T-helper 2 cell treated with Interferon-gamma antibody and Interleukin-4, amounts not matched to agents 5 μg/mL and 100 μg/mL, for 36 hours (primary cell): ENCODE results near the gene IYD.
A peak's percentile ranks its signal among the peaks of the same experiment; 100 is the strongest.

Source experiments
- DNase-seq: peaks from one replicate; pipeline ENCODE4 v3.0.0; 2021; ENCODE audit warnings: low spot score
- H3K27ac Mint-ChIP-seq: one replicate; pipeline ENCODE4 v1.8.0; 2021; ENCODE audit warnings: mild to moderate bottlenecking, mixed read lengths
- H3K27me3 Mint-ChIP-seq: one replicate; pipeline ENCODE4 v1.8.0; 2021; ENCODE audit warnings: low read depth, mixed read lengths
- H3K36me3 Mint-ChIP-seq: one replicate; pipeline ENCODE4 v1.8.0; 2021; ENCODE audit warnings: low read depth, mixed read lengths
- H3K4me1 Mint-ChIP-seq: one replicate; pipeline ENCODE4 v1.8.0; 2021; ENCODE audit warnings: low read depth, mixed read lengths
- H3K4me3 Mint-ChIP-seq: one replicate; pipeline ENCODE4 v1.8.0; 2022; ENCODE audit warnings: mild to moderate bottlenecking, moderate library complexity, mixed read lengths
- H3K9me3 Mint-ChIP-seq: one replicate; pipeline ENCODE4 v1.8.0; 2021; ENCODE audit warnings: mixed read lengths

The IYD gene, protein sequence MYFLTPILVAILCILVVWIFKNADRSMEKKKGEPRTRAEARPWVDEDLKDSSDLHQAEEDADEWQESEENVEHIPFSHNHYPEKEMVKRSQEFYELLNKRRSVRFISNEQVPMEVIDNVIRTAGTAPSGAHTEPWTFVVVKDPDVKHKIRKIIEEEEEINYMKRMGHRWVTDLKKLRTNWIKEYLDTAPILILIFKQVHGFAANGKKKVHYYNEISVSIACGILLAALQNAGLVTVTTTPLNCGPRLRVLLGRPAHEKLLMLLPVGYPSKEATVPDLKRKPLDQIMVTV

DNA sequence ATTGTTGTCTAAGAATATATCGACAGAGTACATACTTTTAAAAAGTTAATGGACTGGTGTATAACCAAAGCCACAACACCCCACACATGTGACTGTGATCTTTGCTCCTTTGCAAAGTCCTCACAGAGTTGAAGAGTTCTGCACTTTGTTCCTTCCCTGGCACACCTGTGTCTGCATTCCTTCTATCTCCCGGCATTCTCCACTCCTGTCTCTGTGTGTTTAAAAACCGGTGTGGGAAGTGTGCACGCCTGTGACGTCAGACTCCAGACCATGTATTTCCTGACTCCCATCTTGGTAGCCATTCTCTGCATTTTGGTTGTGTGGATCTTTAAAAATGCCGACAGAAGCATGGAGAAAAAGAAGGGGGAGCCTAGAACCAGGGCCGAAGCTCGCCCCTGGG, at the start of gene IYD:
IYD (plus strand) TSS at position 251 of the 400 bp plus-strand sequence; CDS start at position 271, 20 bp downstream.
- H3K9me3 Mint-ChIP-seq = no peaks in the 10 kb centered on the region
- H3K4me3 Mint-ChIP-seq = no peak within 1 kb of the TSS
- no peaks in the 10 kb centered on the region for H3K4me1 Mint-ChIP-seq
- H3K27ac Mint-ChIP-seq = no peak within 1 kb of the TSS
- no peaks in the 10 kb centered on the region for H3K36me3 Mint-ChIP-seq
- peaks cover 9% of the 10 kb centered on the region for H3K27me3 Mint-ChIP-seq
- DNase-seq = no peak

DNA sequence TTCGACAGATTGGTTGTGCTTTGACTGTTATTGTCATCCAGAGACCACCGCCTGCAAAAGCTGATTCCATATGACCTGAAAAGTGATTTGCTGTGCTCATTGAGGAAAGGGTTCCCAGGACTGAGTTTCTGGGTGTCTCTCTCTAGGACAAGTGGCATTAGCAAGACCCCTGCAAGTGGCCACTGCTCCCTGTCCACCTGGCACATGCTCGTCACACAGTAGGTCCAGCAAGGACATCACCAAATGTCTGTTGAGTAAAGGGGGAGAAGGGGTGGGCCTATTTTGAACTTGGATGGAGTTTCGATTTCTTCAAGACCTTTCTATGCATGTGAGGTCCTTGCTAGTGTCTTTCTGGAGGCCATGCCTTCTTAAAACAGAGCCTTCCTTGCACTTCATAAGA, 48.9 kb upstream of the IYD start:
- peaks cover 11% of the 10 kb centered on the region for H3K27me3 Mint-ChIP-seq
- DNase-seq = no peak
- no peaks in the 10 kb centered on the region for H3K36me3 Mint-ChIP-seq
- no peaks in the 10 kb centered on the region for H3K9me3 Mint-ChIP-seq
- H3K4me3 Mint-ChIP-seq = no peak overlapping the region
- H3K27ac Mint-ChIP-seq = no peak overlapping the region
- no peaks in the 10 kb centered on the region for H3K4me1 Mint-ChIP-seq

DNA sequence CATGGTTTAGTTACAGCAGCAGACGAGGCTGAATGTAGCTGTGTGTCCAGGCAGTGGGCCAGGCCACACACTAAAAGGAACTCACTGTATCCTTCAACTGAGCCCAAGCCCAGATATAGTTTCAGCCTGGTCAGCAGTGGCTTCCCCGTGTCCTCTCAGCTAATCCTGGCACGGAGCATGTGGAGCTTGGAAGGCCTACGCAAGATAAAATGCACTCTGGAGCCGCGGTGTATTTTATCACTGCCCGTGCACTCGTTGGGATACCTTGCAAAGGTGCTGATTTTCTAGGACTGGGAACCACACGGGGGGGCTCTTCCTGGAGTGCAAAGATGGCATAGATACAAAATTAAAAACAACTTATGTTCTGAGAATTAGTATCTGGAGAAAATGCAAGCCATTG, 48.4 kb upstream of the IYD start:
- no peaks in the 10 kb centered on the region for H3K36me3 Mint-ChIP-seq
- no peak overlapping the region for H3K4me3 Mint-ChIP-seq
- no peaks in the 10 kb centered on the region for H3K9me3 Mint-ChIP-seq
- peaks cover 11% of the 10 kb centered on the region for H3K27me3 Mint-ChIP-seq
- no peaks in the 10 kb centered on the region for H3K4me1 Mint-ChIP-seq
- no peak overlapping the region for H3K27ac Mint-ChIP-seq
- no peak for DNase-seq

DNA sequence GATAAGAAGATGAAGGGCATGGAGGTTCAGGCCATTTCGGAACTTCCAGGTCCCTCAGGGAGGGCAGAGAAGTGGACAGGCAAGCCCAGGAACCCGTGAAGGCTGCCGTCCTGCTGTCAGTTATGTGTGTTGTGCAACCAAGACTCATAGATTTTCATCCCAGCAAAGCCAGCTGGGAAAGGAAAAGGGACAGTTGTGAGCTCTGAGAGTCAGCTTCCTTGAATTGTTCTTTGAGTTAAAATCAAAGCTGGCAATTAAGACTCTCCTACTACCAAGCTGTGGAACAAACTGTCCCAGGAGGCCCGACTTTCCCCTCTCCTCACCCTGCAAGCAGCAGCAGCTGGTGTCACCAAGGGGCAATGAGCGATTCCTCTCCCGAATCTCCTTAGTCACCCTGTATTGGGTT, 46.3 kb upstream of the IYD start:
- H3K9me3 Mint-ChIP-seq = no peaks in the 10 kb centered on the region
- no peak for DNase-seq
- H3K4me1 Mint-ChIP-seq = no peaks in the 10 kb centered on the region
- no peaks in the 10 kb centered on the region for H3K36me3 Mint-ChIP-seq
- no peak overlapping the region for H3K4me3 Mint-ChIP-seq
- H3K27ac Mint-ChIP-seq = no peak overlapping the region
- H3K27me3 Mint-ChIP-seq = peaks cover 9% of the 10 kb centered on the region

DNA sequence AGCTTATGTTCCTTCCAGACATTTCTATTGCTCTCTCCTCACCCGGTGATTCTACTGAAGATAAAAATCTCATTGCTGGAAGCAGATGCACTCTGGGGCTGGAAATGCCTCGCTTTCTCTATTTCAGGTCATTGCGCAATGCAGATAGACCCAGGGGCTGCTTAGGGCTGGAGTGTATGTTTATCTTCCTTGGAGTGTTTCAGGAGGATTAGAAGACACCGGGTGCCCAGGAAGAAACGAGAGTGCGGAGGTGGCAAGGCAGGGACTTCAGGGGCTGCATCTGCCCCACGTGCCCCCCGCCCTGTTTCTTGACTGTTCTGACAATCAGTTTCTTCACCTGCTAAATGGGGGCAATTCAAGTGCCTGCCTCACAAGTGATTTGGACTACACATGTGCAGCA, 45.6 kb upstream of the IYD start:
- H3K4me3 Mint-ChIP-seq = no peak overlapping the region
- no peak overlapping the region for H3K27ac Mint-ChIP-seq
- peaks cover 13% of the 10 kb centered on the region for H3K27me3 Mint-ChIP-seq
- no peak for DNase-seq
- H3K9me3 Mint-ChIP-seq = no peaks in the 10 kb centered on the region
- no peaks in the 10 kb centered on the region for H3K36me3 Mint-ChIP-seq
- H3K4me1 Mint-ChIP-seq = no peaks in the 10 kb centered on the region

DNA sequence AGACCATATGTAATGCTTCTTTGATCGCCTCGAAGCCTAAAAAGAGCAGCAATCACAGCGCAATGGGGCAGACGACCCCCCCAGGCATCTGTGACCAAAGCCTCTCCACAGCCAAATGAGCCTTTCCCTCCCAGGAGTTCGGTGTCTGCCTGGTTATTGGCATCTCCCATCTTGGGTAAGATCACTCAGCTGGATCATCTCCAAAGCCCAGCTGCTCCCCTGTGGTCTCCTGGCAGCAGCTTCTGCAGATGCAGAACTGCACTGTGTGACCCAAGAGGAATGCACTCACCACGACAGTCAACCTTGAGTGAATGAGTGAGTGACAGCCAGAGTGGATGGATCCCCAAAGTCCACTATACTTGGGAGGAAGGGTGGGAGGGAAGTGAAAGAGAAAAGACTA, 44.8 kb upstream of the IYD start:
- Mint-ChIP-seq H3K9me3 (no peaks in the 10 kb centered on the region), H3K27me3 (peaks cover 14% of the 10 kb centered on the region), H3K36me3 (no peaks in the 10 kb centered on the region), H3K4me1 (no peaks in the 10 kb centered on the region), H3K27ac (no peak overlapping the region), H3K4me3 (no peak overlapping the region)
- no peak for DNase-seq

DNA sequence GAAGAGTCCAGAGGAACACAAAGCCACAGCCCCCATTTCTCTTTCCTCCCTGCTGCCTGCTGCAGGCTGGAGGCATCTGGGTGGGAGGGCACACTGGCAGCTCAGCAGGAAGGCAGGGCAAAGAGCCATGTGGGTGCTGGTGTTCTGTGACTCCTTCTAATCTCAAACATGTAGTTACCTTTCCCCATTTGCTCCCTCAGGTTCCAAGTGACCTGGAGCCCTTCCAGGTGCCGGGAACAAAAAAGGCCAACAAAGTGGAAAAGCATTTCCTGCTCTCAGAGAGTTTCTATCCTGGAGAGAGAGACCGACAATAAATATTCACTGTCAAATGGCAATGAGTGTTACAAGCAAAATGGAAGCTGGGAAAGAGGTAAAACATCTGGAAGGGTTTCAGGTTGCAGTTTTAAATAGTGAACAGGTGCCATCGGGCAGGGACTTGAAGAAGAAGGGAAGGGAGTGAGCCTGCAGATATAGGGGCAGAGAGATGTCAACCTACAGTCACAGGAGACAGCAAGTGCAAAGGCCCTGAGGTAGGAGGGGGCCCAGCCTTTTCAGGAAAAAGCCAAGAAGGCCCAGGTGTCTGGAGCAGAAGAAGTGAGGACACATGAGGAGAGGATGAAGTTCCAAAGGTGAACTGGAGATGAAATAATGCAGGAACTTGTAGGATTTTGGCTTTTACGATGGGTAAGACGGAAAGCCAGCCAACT, 43.6 kb upstream of the IYD start:
- Mint-ChIP-seq H3K27ac (no peak overlapping the region), H3K27me3 (peaks cover 13% of the 10 kb centered on the region), H3K4me3 (no peak overlapping the region), H3K4me1 (no peaks in the 10 kb centered on the region), H3K9me3 (no peaks in the 10 kb centered on the region), H3K36me3 (no peaks in the 10 kb centered on the region)
- no peak for DNase-seq

DNA sequence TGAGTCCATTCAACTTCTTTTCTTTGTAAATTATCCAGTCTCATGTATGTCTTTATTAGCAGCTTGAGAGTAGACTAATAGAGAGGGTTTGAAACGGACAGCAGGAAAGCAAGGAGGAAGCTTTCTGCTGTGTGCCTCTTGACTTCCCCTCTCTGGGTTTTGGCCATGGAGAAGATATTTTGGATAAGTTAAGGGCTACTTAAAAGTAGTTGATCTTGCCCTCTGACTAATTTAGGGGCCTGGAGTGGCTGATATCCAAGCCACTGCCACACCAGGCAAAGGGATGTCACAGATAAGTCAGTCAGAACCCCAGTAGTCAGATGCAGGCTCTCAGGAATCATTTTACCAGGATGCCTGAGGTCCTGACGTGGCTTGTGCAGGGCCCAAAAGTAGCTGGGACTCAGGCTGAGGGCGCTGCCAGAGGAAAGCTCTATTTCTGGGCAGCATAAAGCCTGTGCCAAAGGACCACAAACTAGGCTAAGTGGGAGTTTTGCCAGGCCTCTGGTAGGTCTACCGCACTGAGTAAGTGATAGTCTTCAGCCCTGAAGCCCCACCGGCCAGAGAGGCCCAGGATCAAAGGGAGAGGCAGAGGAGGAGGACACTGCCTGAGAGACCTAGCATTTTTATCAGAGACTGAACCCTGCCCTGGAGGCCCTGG, 41.6 kb upstream of the IYD start:
- Mint-ChIP-seq H3K27ac (no peak overlapping the region), H3K4me3 (no peak overlapping the region), H3K27me3 (peaks cover 11% of the 10 kb centered on the region)

DNA sequence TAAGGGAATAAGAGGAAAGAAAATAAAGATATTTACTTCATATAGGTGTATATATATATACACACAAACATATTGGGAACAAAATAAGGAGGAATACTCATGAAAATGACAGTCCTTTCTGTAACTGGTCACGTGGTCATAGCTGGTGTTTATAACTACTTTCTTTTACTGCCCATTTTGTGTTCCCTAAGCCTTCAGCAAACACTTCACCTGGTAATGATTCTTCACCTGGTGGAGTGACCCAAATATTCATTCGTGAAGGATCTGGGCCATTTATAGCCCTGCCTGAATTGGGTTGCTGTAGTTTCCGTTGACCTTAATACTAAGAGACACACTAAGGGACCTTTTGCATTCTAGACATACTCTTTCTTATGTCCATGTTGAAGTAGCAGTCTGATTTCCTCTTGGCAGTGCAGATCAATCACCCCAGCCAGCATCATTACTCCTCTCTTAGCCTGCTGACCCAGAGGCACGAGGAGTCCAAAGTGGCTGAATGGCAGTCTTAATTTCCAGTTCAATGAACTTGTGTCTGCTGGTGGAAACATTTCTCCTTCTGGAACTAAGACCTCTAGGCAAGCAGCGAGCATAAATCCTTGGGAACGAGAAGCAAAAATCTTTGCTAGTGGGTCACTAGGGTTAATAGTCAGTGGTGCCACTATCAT, 39.9 kb upstream of the IYD start:
- no peaks in the 10 kb centered on the region for H3K36me3 Mint-ChIP-seq
- no peak overlapping the region for H3K27ac Mint-ChIP-seq
- peaks cover 11% of the 10 kb centered on the region for H3K27me3 Mint-ChIP-seq
- DNase-seq = no peak
- no peak overlapping the region for H3K4me3 Mint-ChIP-seq
- no peaks in the 10 kb centered on the region for H3K9me3 Mint-ChIP-seq
- no peaks in the 10 kb centered on the region for H3K4me1 Mint-ChIP-seq

More for the DNA sequence above, 41.6 kb upstream of the IYD start:
- no peak for DNase-seq
- no peaks in the 10 kb centered on the region for H3K36me3 Mint-ChIP-seq
- H3K4me1 Mint-ChIP-seq = no peaks in the 10 kb centered on the region
- no peaks in the 10 kb centered on the region for H3K9me3 Mint-ChIP-seq

DNA sequence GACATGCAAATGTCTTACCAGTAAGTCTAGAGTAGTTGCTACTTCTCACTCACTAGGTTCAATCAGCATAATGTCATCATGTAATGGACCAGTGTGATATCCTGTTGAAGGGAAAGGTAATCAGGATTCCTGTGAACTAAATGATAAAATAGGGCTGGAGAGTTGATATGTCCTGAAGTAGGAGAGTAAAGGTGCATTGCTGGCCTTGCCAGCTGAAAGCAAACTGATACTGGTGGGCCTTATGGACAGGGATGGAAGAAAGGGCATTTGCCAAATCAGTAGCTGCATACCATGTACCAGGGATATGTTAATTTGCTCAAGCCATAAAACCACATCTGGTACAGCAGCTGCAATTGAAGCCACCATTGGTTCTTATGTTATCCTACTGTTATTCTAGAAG, 37.5 kb upstream of the IYD start:
- H3K4me1 Mint-ChIP-seq = no peaks in the 10 kb centered on the region
- H3K36me3 Mint-ChIP-seq = no peaks in the 10 kb centered on the region
- H3K9me3 Mint-ChIP-seq = no peaks in the 10 kb centered on the region
- no peak overlapping the region for H3K27ac Mint-ChIP-seq
- H3K4me3 Mint-ChIP-seq = no peak overlapping the region
- no peak for DNase-seq
- H3K27me3 Mint-ChIP-seq = peaks cover 13% of the 10 kb centered on the region

DNA sequence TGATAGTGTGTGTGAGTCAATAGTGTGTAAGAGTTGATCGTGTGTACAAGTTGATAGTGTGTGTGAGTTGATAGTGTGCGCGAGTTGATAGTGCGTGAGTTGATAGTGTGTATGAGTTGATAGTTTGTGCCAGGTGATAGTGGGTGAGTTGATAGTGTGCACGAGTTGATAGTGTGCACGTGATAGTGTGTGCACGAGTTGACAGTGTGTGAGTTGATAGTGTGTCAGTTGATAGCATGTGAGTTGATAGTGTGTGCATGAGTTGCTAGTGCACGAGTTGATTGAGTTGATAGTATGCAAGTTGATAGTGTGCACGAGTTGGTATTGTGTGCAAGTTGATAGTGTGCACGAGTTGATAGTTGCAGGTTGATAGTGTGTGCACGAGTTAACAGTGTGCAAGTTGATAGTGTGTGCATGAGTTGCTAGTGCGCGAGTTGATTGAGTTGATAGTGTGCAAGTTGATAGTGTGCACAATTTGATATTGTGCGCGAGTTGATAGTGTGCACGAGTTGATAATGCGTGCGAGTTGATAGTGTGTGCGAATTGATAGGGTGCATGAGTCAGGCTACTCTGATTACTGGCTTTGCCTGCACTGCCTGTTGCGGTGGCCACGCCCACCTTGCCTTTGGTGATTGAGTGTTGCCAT, 35.8 kb upstream of the IYD start:
- no peaks in the 10 kb centered on the region for H3K36me3 Mint-ChIP-seq
- H3K27ac Mint-ChIP-seq = no peak overlapping the region
- H3K9me3 Mint-ChIP-seq = no peaks in the 10 kb centered on the region
- no peak overlapping the region for H3K4me3 Mint-ChIP-seq
- H3K27me3 Mint-ChIP-seq = peaks cover 11% of the 10 kb centered on the region
- no peaks in the 10 kb centered on the region for H3K4me1 Mint-ChIP-seq
- DNase-seq = no peak

DNA sequence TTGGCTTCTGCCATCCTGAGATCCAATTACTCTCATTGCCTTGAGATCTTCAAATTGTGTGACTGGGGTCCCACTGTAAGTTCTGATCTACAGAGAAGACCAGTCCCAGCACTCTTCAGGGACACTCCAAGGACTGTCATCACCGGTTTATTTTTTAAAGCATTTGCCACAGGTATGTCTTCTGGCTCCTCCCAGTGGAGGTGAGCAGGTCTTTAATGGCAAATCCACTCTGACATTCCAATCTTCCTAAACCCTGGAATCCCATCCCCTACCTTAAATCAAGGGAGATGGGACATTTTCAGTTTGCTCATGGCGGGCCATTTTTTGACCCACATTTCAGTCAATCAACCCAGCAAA, 35.2 kb upstream of the IYD start:
- H3K36me3 Mint-ChIP-seq = no peaks in the 10 kb centered on the region
- no peak overlapping the region for H3K27ac Mint-ChIP-seq
- no peaks in the 10 kb centered on the region for H3K4me1 Mint-ChIP-seq
- DNase-seq = no peak
- no peaks in the 10 kb centered on the region for H3K9me3 Mint-ChIP-seq
- peaks cover 14% of the 10 kb centered on the region for H3K27me3 Mint-ChIP-seq
- H3K4me3 Mint-ChIP-seq = no peak overlapping the region

DNA sequence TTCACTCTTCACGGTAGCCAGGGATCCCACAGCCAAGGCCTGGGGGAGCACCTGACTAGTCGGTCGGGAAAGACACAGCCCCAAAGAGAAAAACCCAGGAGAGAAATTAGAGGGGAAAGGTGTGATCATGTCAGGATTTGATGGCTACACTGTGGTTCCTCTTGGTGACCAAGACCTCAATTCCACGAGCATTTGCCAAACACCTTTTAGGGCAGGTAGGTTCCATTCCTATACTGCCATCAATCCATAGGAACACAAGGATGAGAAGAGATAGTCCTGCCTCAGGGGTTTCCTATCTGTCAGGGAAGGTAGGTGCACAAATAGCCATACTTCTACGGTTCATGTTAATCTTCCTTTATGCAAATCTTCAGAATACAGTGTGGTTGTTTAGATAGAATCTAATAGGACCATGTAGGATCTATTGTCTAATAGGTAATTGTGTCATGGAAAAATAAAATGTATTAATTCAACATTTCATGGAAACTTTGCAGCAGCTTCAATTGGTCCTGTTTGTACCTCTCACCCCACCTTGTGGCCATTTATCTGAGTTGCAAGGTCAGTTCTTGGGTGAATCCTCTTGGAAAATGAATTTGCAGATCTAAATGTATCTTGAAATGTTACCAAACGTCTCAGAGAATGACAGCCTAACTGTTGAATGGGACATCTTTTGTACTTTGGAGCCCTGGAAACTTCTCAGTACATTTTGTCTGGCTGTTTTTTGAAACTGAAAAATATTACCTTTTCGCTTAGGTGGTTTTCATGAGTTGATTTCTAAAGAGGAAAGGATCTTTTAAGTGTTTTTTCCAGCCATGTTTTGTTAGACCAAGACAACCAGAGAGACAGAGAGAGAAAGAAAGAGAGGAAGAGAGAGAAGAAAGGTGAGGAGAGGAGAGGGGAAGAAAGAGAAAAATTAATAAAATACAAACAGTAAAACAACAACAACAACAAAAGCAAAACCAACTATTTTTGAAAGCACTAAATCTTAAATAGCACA, 33.7 kb upstream of the IYD start:
- no peaks in the 10 kb centered on the region for H3K4me1 Mint-ChIP-seq
- H3K4me3 Mint-ChIP-seq = no peak overlapping the region
- peaks cover 13% of the 10 kb centered on the region for H3K27me3 Mint-ChIP-seq
- no peaks in the 10 kb centered on the region for H3K9me3 Mint-ChIP-seq
- H3K36me3 Mint-ChIP-seq = no peaks in the 10 kb centered on the region
- no peak overlapping the region for H3K27ac Mint-ChIP-seq
- DNase-seq = peak; percentile 7
